ENCODE measurements around the gene SLC51B.
"Not testable (repeated sequence)": the region's sequence is repeated elsewhere in the genome, so short reads cannot be mapped to it uniquely, and the experiment has no call there.

The SLC51B gene

DNA sequence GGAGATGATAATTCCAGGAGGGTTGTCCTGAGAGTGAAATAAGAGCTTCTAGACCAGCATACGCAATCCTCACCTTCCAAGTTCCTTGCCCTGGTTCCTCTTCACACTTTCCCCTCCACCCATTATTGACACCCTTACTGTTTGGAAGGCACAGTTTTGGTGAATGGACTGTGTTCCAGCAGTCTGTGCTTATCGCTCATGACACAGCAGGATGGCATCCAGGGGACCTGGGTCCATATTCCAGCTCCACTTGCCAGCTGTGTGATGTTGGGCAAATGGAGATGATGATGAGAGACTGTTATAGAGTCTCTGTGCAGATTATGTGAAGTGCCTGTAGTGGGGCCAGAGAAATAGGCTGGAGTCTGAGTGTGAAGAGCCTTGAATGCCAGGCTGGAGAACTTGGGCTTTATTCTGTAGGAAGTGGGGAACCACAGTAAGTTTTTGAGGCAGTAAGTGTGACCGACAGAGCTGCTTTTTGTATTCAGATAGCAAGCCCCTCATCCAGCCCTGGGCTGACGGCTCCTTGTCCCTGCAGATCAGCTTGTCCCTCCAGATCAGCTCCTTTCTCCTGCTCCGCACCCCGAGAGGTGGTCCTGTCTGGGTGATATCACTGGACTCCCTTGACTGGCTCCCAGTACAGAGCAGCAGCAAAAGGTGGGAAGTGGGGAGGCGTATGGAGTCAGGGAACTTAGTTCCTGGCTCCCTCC lies 39.5 kb downstream of the SLC51B start:
- no peak for DNase-seq (ENCODE audit: low spot score)

DNA sequence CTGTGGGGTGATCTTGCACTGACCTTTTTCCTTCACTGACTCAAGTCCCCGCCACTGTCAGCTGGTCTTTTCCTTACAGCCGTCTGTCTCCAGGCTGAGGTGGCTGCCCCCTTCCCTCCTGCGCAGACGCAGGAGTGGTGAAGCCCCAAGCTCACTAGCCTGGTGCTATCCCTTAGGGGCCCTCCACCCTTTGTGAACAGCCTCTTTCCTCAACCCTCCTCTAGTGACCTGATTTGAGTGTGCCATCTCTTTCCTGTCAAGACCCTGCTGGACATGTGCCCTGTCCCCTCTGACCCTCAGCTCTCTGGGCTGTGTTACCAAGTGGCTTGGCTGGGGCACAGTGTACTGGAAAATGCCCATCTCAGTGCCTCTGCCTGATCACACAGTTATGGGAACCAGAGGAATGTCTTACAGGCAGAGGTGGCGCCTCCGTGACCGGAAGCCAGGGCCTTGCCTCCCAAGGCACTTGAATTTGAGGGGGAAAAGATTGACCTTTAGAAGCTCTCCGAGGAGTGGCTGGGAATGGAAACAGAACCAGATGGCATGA lies 40.1 kb downstream of the SLC51B start:
- no peak for DNase-seq (ENCODE audit: low spot score)

DNA sequence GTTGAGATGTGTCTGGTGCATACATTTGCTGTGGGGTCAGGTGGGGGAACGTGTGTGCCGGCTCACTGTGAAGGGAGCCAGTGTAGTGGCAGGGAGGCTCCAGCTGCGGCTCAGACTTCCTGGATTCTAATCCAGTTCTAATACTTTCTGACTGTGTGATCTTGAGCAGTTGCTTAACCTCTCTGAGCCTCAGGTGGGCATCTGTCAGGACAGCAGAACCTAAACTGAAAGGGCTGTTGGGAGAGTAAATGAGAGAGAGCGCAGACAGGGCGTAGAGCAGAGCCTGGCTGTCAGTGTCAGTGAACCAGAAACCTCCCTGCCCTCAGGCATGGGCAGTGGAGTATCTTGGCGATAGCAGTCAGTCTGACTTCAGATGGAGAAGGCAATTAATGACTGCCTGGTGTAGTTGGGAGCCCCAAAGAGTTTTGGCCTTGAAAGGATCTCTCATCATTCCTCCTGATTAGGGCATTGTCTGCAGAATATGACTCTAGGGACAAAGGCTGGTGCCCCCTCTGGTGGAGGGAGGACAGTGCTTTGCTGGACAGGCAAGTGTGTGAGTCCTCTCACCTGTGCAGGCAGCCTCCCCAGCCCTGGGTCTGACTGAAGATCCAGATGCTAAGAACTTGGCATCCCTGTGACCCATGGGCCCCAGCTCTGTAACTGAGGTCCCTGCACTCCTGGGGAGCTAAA lies 40.9 kb downstream of the SLC51B start:
- no peak for DNase-seq (ENCODE audit: low spot score)

DNA sequence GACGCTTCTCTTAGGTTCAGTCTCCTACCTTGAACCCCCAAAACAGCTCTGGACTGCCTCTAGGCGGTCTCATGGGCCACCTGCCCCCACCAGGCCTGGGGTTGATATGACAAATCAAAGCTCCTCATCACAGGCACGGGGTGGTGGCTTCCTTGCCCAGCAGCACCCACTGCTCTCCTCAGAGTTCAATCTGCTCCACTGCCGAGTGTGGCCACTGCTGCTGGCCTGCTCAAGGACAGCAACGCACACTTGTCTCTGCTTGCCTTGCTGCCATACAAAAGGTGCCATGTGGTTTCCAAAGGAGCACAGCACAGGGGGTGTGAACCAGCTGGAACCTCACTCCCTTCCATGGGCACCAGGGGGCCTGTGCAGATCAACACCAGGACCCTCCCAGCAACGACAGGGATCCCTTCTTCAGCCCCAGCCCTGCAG lies 41.5 kb downstream of the SLC51B start:
- DNase-seq (ENCODE audit: low spot score): no peak

DNA sequence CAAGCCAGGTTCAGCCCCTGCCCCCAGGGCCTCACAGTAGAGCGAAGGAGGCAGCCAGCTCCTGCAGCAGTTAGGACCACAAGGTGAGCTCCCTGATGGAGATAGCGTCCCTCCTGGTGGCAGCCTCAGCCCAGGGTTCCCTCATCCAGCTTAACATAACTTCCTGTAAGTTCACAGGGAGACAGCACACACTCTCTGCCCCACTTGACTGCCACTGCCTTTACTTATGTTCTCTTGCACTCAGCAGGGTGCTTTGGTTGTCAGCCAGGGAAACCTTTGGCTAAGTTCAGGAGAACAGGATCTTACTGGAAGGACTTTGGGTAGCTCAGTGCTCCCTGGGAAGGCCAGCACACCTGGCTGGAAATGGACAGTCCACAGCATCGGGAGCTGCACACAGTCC lies 42.2 kb downstream of the SLC51B start:
- DNase-seq (ENCODE audit: low spot score): no peak

DNA sequence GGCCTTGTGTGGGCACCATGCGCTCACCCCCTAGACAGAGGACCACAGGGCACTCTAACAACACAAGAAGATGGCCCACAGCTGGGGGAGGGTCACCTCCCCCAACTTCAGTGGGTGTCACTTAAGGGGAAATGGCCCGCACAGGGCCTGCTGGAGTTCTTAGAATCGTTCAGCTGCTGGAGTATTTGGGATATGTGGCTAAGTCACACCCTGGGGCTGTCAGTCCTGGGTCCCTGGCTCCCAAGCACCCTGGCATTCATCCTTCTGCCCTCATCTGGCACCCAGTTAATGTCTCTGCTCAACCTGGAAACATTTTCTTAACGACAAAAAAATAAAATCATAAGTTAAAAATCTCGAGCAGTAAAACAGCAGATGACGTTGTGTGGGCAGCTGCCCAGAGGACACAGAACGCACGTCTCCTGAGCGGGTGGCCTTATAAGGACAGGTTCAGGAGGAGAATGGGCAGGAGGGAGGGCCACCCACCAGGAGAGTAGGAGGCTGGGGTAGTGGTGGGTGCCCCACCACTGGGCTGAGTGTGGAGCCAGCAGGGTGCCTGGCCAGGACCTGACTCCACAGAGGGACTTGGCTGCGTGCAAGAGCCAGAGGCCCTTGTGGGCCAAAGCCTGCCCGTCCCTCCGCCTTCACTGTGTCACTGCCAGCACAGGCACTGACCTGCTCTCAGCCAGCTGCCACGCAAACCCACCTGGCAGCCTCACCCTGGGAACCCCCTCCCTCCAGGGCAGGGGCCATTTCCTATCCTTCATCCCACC lies 42.9 kb downstream of the SLC51B start:
- no peak for DNase-seq (ENCODE audit: low spot score)

DNA sequence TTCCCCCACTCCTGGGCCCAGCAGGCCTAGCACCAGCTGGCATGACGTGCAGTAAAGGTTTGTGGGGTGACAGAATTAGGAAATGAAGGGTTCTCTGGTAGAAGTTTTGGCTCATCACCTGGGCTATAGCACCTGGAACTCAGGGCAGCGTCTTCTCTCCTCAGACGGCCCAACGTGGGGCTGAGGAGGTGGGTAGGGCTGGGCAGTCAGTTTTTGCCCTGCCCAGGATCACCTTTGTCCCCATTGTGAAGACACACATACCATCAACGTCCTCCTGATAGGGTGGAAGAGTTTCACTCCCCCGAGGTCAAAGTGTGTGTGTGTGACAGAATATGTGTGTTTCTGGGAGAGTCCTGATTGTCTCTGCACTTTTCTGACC lies 43.4 kb downstream of the SLC51B start:
- DNase-seq (ENCODE audit: low spot score): no peak

DNA sequence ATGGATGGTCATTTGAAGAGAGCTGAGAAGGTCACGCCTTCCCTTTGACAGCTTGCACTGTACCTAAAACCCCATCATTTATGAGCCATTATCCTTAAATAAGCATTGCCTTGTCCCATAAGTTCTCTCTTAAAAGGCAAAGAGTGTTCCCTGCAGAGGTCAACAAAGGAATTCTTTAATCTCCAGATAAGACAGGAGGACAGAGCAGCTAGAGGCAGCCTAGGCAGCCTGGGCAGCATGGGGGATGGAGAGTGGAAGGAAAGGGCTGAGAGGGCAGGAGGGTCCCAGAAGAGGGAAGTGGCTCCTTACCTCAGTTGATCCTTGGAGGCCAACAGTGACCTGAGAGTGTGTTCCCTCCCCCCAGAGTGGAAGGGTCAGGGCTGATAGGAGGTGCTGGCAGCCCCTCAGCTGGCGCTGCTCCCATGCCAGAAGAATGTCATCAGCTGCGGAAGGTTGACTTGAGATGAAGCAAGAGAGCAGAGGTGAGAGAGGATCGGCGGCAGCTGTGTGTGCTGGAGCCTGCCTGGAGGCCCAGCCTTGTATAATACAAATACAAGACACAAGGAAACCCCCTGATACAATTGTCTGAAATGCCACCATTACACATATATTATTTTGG lies 44.1 kb downstream of the SLC51B start:
- no peak for DNase-seq (ENCODE audit: low spot score)

DNA sequence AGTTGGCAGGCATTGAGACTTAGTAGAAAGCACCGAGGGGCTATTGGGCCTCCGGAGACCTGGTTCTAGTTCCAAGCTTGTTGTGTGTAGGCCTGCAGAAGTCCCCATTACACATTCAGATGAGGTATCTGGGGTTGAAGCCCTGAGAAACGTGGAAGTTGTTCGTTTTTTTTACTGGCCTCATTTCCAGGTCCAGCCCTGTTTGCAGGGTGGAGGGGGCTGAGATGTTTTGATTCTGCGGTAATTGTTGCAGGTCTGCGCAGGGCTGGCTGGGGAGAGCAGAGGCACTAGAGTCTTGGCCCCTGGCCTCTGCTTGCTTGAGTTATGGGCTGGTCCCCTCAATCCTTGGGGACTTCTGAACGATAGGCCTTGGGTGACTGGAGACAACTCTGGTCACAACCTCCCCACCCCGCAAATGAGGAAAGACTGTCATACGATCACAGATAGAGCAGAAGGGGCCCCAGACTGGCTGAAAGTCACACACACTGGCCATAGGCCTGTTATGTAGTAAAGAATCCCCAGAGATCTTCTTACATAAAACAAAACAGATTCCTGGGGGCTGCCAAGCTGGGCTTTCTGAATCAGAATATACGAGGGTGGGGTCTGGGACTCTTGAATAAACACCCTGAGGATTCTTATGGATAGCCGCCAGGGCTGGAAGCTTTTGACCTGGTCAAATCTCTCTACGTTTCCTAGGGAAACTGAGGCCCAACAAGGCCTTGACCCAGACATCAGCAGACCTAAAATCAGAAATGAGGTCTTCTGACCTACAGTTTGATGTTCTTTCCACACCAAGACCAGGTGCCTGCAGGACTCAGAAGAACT lies 47.0 kb downstream of the SLC51B start:
- DNase-seq (ENCODE audit: low spot score): no peak

DNA sequence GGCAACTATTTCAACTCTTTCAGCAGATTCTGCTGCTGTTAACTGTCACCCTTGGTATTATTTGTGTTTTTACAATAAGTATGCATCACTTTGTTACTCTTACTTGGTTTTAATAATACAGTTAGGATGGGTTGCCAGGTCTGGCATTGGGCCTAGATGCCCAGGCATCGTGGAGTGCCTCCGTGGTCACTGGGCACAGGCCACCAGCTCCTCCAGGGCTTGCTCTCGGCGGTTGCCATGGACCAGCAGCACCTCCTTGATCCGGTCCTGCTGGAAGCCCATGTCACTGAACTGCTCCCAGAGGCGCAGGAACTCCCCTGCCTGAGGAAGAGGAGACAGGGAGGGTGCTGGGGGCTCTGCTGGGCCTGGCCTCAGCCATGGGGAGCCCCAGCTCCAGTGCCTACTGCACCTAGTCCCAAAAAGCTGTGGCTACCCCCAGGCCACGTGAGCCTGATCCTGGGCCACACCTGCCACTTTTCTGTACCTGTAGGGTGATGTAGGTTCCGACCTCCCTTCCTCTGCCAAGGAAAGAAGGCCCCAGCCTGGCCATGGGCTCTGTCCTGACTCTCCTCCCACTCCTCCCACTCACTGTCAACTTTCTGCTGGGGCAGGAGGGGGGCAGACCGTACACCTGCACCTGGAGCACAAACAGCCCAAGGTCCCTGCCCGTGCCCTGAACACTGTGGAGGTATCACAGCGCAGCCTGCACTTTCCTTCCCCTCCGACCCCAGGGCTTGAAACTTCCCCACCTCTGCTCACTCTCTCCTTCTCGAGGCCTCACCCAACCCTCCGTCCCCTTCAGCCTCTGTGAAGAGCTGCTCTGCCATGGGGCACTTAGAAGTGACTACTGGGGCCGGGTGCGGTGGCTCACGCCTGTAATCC lies 48.0 kb downstream of the SLC51B start:
- no peak for DNase-seq (ENCODE audit: low spot score)

DNA sequence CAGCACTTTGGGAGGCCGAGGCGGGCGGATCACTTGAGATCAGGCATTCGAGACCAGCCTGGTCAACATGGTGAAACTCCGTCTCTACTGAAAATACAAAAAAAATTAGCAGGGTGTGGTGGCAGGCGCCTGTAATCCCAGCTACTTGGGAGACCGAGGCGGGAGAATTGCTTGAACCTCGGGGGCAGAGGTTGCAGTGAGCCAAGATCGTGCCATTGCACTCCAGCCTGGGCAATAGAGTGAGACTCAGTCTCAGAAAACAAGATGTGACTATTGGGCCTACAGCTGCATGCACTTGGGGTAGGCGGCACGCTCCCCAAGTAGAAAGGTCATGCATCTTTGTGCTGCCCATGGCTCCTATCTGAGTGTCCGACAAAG lies 48.6 kb downstream of the SLC51B start:
- DNase-seq (ENCODE audit: low spot score): not testable (repeated sequence)

DNA sequence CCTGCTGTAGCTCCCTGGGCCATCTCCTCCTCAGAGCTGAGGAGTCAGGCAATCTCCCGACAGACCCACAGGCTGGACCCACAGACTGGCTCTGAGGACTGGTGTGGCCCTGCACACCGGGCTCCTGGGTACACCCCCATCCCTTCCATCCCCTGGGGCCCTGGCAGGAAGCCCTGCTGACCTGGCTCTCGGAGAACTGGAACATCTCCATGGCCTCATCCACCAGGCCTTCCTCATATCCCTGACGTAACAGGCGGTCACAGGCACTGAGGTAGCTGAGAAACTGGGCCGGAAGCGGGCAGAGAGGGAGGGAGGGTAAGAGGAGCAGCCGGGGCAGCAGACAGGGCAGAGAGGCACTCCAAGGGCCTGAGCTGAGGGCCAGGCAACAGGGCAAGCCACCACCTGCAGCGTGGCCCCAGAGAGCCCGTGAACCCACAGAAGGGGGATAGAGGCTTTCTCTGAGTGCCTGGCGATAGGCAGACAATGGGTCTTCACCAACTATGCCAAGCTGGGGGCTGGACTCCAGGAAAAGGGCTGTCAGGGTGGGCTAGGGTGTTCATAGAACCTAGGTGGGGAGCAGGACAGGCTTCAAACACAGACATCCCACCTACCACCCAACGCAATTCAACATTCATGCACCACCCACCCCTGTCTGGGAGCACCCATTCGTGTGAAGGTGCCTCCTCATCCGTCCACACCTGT lies 49.3 kb downstream of the SLC51B start:
- no peak for DNase-seq (ENCODE audit: low spot score)

DNA sequence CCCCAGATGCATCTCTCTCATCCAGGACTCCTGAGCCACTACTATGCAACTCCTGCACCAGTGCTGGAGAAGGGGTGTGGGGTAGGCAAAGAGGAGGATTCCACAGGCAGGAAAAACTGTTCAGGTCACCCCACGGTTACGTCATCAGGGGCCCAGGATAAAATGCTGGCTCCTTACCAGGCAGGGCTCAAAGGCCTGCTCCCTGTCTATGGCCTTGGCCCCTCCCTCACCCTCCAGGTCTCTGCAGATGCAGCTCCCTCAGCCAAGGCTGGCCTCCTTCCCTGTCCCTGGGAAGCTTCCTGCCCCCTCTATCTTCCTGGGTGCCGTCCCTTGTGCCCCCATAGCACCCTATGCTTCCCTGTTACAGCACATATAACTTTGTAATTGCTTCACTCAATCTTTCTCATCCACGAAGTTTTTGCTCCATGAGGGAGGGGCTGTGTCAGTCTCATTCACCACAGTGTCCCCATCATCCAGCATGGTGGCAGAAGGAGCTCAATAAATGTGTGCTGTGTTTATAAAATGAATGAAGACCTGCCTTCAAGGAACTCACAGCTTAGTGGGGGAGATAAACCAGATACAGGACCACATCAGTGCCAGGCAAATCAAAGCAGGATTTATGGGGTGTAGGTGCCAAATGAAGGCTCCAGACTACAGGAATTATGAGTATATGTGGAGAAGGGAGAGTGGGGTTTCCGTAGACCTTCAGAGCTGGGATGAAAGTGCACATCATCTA lies 50.0 kb downstream of the SLC51B start:
- DNase-seq (ENCODE audit: low spot score): no peak

DNA sequence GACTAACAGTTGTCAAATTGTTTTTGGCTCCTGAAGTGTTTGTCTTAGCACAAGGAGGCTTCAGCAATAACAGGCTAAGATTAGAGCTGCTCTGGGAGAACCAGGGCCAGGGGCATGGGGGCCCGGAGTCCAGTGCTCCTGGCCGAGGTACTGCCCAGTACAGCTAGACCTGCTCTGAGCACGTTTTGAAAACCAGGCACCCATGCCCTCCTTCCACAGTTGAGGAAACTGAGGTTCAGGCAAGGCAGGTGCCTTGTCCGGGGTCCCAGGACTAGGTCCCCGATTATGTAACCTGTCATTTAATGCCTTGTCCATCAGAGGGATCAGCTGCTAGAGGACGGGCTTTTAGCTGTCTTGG lies 50.5 kb downstream of the SLC51B start:
- no peak for DNase-seq (ENCODE audit: low spot score)

DNA sequence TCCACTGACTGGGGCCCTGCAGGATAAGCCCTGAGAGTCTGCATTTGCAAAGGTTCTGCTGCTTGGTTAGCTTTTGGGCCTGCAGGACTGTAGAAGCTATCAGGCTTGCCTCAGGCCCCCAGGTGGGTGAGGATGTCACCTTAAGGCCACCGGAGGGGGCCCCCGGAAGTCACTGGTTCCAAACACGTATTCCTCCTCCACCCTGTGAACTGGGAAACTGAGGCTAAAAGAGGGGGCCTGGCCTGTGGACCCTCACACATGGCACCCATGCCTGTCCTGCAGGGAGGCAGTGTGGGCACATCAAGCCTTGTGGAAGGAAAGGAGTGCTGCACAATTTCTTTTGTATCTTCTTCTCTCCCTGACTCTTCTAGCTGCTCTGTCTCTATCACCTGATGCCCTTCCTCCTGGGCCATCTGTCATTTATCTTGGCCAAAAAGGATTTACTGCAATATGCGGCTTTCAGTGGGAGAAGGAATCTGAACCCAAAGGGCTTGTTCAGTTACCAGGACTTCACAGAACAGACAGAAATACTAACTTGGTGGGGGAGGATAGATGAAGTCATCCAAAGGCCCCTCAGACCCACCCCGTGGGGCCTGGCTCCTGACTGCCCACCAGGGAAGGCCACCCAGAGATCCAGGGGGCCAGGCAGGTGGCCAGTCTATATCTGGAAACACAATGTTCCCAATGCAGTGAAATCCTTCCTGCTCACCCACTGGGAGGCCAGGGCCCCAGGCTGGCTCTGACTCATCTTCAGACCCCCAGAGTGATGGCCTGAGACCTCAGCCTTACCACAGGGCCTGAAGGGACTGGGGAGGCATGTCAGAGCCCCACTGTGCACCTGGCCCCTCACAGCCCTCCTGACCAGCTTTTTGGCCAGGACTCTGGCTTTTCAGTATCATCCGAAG lies 51.5 kb downstream of the SLC51B start:
- DNase-seq (ENCODE audit: low spot score): no peak

DNA sequence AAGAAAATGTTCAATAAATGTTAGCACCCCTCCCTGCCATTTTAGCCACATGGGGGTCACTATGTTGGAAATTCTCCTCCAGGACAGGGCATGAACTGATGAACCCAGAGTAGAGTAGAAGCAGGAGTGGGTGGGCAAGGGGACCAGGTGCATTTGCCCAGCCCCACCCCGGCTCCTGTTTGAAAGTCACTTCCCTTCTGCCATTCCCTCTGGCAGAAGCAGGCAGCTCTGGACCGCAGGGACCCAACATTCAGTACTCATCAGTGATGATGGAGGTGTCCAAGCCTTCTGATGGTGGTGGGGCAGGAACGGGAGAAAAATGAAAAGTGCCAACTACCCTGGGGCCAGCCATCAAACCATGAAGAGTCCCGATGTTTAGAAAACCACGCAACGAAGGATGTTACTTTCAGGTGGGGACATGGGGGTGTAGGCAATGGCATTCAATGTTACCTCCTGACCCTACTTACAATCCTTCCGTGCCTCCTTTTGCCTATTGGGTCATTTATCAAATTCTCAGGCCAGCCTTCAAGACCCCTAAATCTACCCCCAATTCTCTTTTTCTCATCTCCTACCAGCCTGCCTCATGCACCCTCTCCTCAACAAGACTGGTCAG lies 52.6 kb downstream of the SLC51B start:
- no peak for DNase-seq (ENCODE audit: low spot score)

DNA sequence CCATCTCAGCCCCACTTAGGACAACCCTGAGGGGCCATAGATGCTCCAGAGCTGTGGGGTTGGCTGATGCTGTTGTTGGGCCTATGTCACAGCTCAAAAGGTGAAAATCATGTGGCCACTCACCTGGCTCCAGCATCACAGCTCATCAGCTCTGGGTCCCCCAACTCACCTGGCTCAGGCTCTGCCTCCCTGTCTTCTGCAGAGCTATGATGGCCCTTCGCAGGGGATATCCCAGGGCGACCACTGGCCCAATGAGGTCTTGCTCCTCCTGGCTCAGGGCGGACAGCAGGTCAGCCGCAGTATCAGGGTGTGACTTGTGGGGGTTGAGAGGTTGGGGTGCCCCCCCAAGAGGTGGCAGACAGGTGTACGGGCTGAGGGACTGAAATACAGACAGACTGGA lies 54.1 kb downstream of the SLC51B start:
- DNase-seq (ENCODE audit: low spot score): no peak

DNA sequence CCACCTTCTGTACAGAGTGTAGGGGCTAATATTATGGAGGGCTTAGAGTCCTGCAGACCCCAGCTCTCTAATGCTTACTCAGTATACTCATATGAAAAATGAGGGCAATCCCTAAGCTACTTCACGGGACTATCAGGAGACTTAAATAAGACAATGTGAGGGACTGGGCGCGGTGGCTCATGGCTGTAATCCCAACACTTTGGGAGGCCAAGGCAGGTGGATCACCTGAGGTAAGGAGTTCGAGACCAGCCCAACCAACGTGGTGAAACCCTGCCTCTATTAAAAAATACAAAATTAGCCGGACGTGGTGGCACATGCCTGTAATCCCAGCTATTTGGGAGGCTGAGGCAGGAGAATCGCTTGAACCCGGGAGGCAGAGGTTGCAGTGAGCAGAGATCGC lies 54.6 kb downstream of the SLC51B start:
- DNase-seq (ENCODE audit: low spot score): not testable (repeated sequence)

All from kidney capillary endothelial cell (primary cell).